ENCODE data around the gene GATM. TPM values are rescaled to one million over a fixed set of nuclear protein-coding genes. Genes with fewer than 3 reads are reported as not detected.

GATM gene
- total and polyA plus RNA-seq, 2 of the 8 experiments (the other 6 are each of a cell fraction or from before 2014, with no cell fraction given): 10.2 to 15.1 TPM

DNA sequence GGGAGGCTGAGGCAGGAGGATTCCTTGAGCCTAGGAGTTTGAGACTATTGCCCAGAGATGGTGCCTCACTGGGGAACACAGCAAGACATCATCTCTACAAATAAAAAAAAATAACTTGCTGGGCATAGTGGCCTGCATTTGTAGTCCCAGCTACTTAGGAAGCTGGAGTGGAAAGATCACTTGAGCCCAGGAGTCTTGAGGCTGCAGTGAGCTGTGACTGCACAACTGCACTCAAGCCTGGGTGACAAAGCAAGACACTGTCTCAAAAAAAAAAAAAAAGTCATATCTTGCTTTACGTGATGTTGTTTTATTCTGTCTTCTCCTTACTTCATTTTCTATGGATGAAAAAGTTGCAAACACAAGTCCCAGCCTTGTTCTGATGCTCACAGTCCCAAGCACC is 14.1 kb downstream of the GATM start:
- no peak overlapping the region for H2BK15ac ChIP-seq (ENCODE audit: low read length)
- TF ChIP-seq SIX5 (IDR thresholded peaks at IDR 0.05; ENCODE audit: low read depth, low read length) (no peak), FOSL1 (IDR thresholded peaks at IDR 0.05; ENCODE audit: insufficient read depth, low read depth, low read length) (no peak), POLR2A (IDR thresholded peaks at IDR 0.05; ENCODE audit: control extremely low read depth in 1 of 2, low read depth in 2 of 2, low read length in 2 of 2) (no peak), EZH2 (IDR thresholded peaks at IDR 0.05; ENCODE audit: low read depth, low read length, severe bottlenecking) (no peak), SP1 (IDR thresholded peaks at IDR 0.05; ENCODE audit: low read depth, low read length) (no peak), RXRA (IDR thresholded peaks at IDR 0.05; ENCODE audit: insufficient read depth, low read depth, low read length) (no peak), RFX5 (IDR thresholded peaks at IDR 0.05; ENCODE audit: borderline replicate concordance, low read depth, low read length) (no peak), ASH2L (IDR thresholded peaks at IDR 0.05; ENCODE audit: low read length) (no peak), BRCA1 (IDR thresholded peaks at IDR 0.05; ENCODE audit: low read depth, low read length) (no peak), KDM4A (IDR thresholded peaks at IDR 0.05; ENCODE audit: low read depth, low read length, severe bottlenecking) (no peak), GTF2F1 (IDR thresholded peaks at IDR 0.05; ENCODE audit: borderline replicate concordance, low read depth, low read length) (no peak), SIRT6 (IDR thresholded peaks at IDR 0.05; ENCODE audit: low read length) (no peak), SP2 (IDR thresholded peaks at IDR 0.05; ENCODE audit: low read length) (no peak), YY1 (IDR thresholded peaks at IDR 0.05; ENCODE audit: low read depth, low read length) (no peak)
- TF ChIP-seq, protein P1, sequence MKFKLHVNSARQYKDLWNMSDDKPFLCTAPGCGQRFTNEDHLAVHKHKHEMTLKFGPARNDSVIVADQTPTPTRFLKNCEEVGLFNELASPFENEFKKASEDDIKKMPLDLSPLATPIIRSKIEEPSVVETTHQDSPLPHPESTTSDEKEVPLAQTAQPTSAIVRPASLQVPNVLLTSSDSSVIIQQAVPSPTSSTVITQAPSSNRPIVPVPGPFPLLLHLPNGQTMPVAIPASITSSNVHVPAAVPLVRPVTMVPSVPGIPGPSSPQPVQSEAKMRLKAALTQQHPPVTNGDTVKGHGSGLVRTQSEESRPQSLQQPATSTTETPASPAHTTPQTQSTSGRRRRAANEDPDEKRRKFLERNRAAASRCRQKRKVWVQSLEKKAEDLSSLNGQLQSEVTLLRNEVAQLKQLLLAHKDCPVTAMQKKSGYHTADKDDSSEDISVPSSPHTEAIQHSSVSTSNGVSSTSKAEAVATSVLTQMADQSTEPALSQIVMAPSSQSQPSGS (IDR thresholded peaks at IDR 0.05; ENCODE audit: low read length): no peak

More for the DNA sequence above, 14.1 kb downstream of the GATM start:
- Histone ChIP-seq H2AFZ (ENCODE audit: low read length) (no peak overlapping the region), H3K4me3 (ENCODE audit: extremely low read depth in 1 of 4, insufficient read depth in 2 of 4, low read depth in 3 of 4, low read length in 4 of 4) (no peak overlapping the region), H3K4me1 (replicated peaks in 1 of 4; ENCODE audit: control insufficient read depth in 3 of 4, insufficient read depth in 4 of 4, low read length in 3 of 4) (no peaks in the 10 kb centered on the region), H4K5ac (ENCODE audit: insufficient read length, low read depth, low read length) (no peak overlapping the region), H4K91ac (replicated peaks; ENCODE audit: insufficient read length, low read length) (no peak overlapping the region), H4K8ac (ENCODE audit: extremely low read depth, insufficient read depth, low read length) (no peak overlapping the region), H3K9ac (replicated peaks in 1 of 4; ENCODE audit: extremely low read depth in 1 of 4, low read depth in 3 of 4, low read length in 3 of 4) (no peak overlapping the region), H3K56ac (replicated peaks; ENCODE audit: insufficient read length, low read depth, low read length) (no peak overlapping the region), H4K20me1 (replicated peaks in 1 of 2; ENCODE audit: control insufficient read depth in 1 of 2, insufficient read depth in 2 of 2, low read length in 2 of 2) (no peaks in the 10 kb centered on the region), H3K79me2 (ENCODE audit: control insufficient read depth in 1 of 2, insufficient read depth in 2 of 2, low read length in 2 of 2) (no peaks in the 10 kb centered on the region), H3K4me2 (ENCODE audit: insufficient read depth in 1 of 2, low read depth in 2 of 2, low read length in 2 of 2) (no peak overlapping the region), H3K4ac (replicated peaks; ENCODE audit: insufficient read length, low read depth, low read length) (no peak overlapping the region), H3K27ac (ENCODE audit: low read depth, low read length) (no peak overlapping the region), H3K14ac (ENCODE audit: insufficient read length) (no peak overlapping the region), H3K79me1 (ENCODE audit: low read depth, low read length) (no peaks in the 10 kb centered on the region), H2BK5ac (ENCODE audit: low read depth, low read length) (no peak overlapping the region), H2BK120ac (replicated peaks; ENCODE audit: low read depth, low read length) (no peak overlapping the region), H3K36me3 (ENCODE audit: control insufficient read depth in 2 of 4, insufficient read depth in 4 of 4, low read length in 3 of 4) (no peaks in the 10 kb centered on the region), H2BK20ac (ENCODE audit: low read length) (no peak overlapping the region), H2BK12ac (ENCODE audit: low read depth, low read length) (no peak overlapping the region), H3K27me3 (replicated peaks in 1 of 4; ENCODE audit: control insufficient read depth in 3 of 4, extremely low read depth in 1 of 4, insufficient read depth in 3 of 4, low read length in 3 of 4) (no peaks in the 10 kb centered on the region), H3K18ac (ENCODE audit: extremely low read depth, low read length) (no peak overlapping the region), H3K9me3 (ENCODE audit: insufficient read depth in 2 of 2, low read depth in 1 of 2, low read length in 1 of 2) (no peaks in the 10 kb centered on the region), H3K23ac (ENCODE audit: insufficient read length) (no peak overlapping the region), H2AK5ac (ENCODE audit: low read depth, low read length) (no peak overlapping the region), H3K23me2 (ENCODE audit: low read depth, low read length) (no peaks in the 10 kb centered on the region)
- 83% methylated on average over 1 of the region's 1 CpG; no CpG with 5 or more reads in 1 of the 2 experiments for WGBS, 2 experiments (ENCODE audit: extremely low coverage in 1 of 2, insufficient coverage in 1 of 2, insufficient read length in 1 of 2, insufficient replicate concordance in 2 of 2, low coverage in 1 of 2, low lambda C conversion rate in 2 of 2, missing lambda C conversion rate in 1 of 2)
- ChIA-PET CTCF (ENCODE audit: partially characterized antibody) (interaction anchor here (0.7 to 1.5 kb wide), 4 partner anchors 11 to 231 kb away, joined by 3 to 6 read pairs (median 4); no protein-coding TSS in a partner anchor), POLR2A (ENCODE audit: partially characterized antibody) (no interaction called here)
- FAIRE-seq (no peak), DNase-seq (ENCODE audit: low read depth in 1 of 2, low spot score in 2 of 2) (no peak)

Data from H1 (cell line).